Measurements from ENCODE around the gene CDS2.

Gene CDS2

DNA sequence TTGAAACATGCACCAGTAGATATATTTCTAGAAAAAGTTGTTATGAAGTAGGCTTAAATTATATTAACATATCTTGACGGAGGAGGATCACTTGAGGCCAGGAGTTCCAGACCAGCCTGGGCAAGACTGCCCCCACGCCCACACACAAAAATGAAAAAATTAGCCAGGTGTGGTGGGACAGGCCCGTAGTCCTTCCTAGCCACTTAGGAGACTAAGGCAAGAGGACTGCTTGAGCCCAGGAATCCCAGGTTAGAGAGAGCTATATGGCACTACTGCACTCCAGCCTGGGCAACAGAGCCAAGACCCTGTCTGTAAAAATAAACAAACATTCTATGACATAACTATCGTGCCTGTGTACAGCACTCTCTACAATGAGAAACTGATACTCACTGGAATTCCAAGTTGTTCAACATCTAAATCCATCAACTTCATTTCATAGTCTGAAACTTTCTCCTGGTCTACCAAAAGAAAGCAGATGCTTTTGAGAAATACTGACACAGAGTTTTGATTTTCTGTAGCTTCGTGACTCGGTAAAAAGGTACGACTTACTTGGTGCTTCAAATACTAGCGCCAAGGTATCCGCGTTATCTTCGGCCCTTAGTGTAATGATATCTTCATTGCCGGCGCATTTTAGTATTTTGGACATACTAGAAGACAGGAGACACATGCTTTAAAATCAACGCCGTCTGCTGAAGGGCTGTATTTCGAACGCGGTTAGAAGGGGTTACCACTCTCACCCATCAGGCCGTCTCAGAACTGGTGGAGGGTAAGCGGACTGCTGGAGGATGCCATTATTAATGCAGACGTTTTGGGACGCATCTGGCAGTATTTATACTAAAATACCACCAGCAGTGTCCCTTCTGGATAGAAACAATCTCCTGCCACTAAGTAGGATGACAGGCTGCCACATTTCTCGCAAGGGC lies 8.3 kb upstream of the CDS2 start:
- Histone ChIP-seq H3K4me1 (ENCODE audit: control insufficient read depth in 2 of 2, insufficient read depth in 2 of 2, low read length in 2 of 2) (peaks cover 14 to 19% of the 10 kb centered on the region in 2 donors), H3K27ac (ENCODE audit: low read depth in 2 of 2, low read length in 2 of 2) (peak overlapping the region in 1 of 2 donors; percentile 14)

DNA sequence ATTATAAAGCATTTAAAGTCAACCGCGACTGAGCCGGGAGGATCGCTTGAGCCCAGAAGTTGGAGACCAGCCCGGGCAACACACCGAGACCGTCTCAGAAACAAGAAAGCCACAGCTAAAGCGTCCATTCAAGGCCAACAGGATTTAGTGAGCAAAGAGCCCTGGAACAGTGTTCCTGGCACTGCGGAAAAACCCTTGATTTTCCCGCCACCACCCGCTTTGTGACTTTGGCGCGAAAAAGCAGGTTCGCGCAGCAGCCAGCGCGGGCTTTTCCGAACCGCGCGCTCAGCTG lies 7.7 kb upstream of the CDS2 start:
- Histone ChIP-seq H3K9me3 (ENCODE audit: control insufficient read depth in 2 of 2, low read length in 2 of 2) (no peaks in the 10 kb centered on the region), H3K4me3 (ENCODE audit: low read length in 2 of 2) (peak overlapping the region; percentile 98 to 100), H3K27ac (ENCODE audit: low read depth in 2 of 2, low read length in 2 of 2) (peak overlapping the region in 1 of 2 donors; percentile 96), H3K27me3 (ENCODE audit: control insufficient read depth in 2 of 2, insufficient read depth in 2 of 2, low read length in 2 of 2) (no peaks in the 10 kb centered on the region), H3K4me1 (ENCODE audit: control insufficient read depth in 2 of 2, insufficient read depth in 2 of 2, low read length in 2 of 2) (peaks cover 10 to 13% of the 10 kb centered on the region in 2 donors), H3K36me3 (ENCODE audit: control insufficient read depth in 2 of 2, insufficient read depth in 2 of 2, low read length in 2 of 2) (peaks cover 16 to 22% of the 10 kb centered on the region in 2 donors), H3K9ac (ENCODE audit: low read depth in 1 of 2, low read length in 2 of 2) (peak overlapping the region; percentile 54 to 94)

More for the DNA sequence above, 8.3 kb upstream of the CDS2 start:
- Histone ChIP-seq H3K27me3 (ENCODE audit: control insufficient read depth in 2 of 2, insufficient read depth in 2 of 2, low read length in 2 of 2) (no peaks in the 10 kb centered on the region), H3K4me3 (ENCODE audit: low read length in 2 of 2) (peak overlapping the region; percentile 98 to 100), H3K9ac (ENCODE audit: low read depth in 1 of 2, low read length in 2 of 2) (peak overlapping the region; percentile 54 to 94), H3K36me3 (ENCODE audit: control insufficient read depth in 2 of 2, insufficient read depth in 2 of 2, low read length in 2 of 2) (peaks cover 16 to 22% of the 10 kb centered on the region in 2 donors), H3K9me3 (ENCODE audit: control insufficient read depth in 2 of 2, low read length in 2 of 2) (no peaks in the 10 kb centered on the region)

DNA sequence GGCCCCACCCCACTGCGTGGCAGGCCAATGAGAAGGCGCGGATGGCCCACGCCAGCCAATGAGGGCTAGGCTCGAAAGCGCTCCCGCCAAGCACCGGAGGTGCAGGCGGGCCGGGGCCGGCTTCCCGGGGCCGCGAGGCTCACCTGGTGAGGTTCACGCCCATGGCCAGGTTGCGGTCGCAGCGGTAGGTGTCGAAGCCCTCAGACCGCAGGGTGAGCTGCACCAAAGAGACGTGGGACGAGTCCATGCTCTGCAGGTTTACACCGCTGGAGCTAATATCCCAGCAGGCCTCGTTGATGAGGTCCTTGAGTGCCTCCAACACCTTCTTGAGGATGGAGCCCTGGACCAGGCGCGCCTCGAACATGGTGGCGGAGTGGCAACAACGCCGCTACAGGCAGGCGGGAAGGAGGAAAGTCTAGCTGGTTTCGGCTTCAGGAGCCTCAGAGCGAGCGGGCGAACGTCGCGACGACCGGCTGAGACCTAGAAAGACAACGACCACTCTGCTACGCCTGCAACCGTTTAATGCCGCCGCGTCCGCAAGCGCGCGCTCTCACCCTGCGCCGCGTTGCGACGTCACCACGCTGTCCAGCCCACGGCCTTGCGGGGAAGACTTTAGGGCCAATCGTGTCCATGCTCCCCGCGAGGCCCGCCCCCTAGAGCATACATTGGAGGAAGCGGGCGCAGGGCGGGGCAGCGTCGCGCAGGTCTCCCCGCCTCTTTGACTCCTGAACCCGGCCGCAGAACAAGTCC lies 7.2 kb upstream of the CDS2 start, which contains the start of gene PCNA:
TSS of gene PCNA (minus strand) at position 524 of the 750 bp plus-strand sequence. CDS start at position 364, 160 bp downstream.
- Histone ChIP-seq H3K9me3 (ENCODE audit: control insufficient read depth in 2 of 2, low read length in 2 of 2) (no peaks in the 10 kb centered on the region), H3K36me3 (ENCODE audit: control insufficient read depth in 2 of 2, insufficient read depth in 2 of 2, low read length in 2 of 2) (peaks cover 15 to 19% of the 10 kb centered on the region in 2 donors), H3K4me1 (ENCODE audit: control insufficient read depth in 2 of 2, insufficient read depth in 2 of 2, low read length in 2 of 2) (peaks cover 10 to 12% of the 10 kb centered on the region in 2 donors), H3K4me3 (ENCODE audit: low read length in 2 of 2) (peak within 1 kb of the TSS; percentile 98 to 100), H3K27me3 (ENCODE audit: control insufficient read depth in 2 of 2, insufficient read depth in 2 of 2, low read length in 2 of 2) (no peaks in the 10 kb centered on the region), H3K9ac (ENCODE audit: low read depth in 1 of 2, low read length in 2 of 2) (peak within 1 kb of the TSS; percentile 91 to 94), H3K27ac (ENCODE audit: low read depth in 2 of 2, low read length in 2 of 2) (peak within 1 kb of the TSS; percentile 96 to 97)

DNA sequence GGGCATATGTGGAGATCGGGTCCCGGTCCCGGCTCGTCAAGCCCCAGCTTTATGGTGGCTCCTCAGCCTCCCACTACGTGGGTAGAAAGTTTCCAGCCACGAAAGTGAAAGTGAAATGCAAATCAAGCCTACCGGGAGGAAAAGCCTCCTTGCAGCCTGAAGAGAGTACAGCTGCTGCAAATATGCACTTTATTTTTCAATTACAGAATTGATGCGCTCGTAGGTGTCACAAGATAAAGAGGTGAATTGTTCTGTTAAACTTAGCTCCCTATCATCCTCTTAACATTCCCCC lies 6.7 kb upstream of the CDS2 start:
- peak overlapping the region; percentile 91 to 94 for H3K9ac ChIP-seq (ENCODE audit: low read depth in 1 of 2, low read length in 2 of 2)

DNA sequence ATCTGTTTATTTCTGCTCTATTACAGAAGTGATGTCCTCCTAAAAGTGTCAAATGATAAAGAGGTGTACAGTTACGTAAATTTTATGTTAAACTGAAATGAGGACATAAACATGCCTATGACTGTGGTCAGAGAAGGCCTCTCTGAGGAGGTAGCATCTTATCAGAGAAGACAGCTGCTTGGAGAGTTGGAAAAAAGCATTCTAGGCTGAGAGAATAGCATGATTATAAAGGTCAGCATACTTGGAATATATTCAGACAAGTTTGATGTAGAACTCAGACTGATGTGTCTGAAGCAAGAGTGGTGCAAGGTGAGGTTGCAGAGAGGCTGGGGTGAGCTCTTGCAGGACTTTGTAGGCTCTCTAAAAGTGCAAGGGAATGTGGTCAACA lies 3.9 kb upstream of the CDS2 start:
- Histone ChIP-seq H3K9ac (ENCODE audit: low read depth in 1 of 2, low read length in 2 of 2) (no peak overlapping the region), H3K36me3 (ENCODE audit: control insufficient read depth in 2 of 2, insufficient read depth in 2 of 2, low read length in 2 of 2) (no peaks in the 10 kb centered on the region), H3K4me3 (ENCODE audit: low read length in 2 of 2) (no peak overlapping the region), H3K27me3 (ENCODE audit: control insufficient read depth in 2 of 2, insufficient read depth in 2 of 2, low read length in 2 of 2) (no peaks in the 10 kb centered on the region), H3K27ac (ENCODE audit: low read depth in 2 of 2, low read length in 2 of 2) (no peak overlapping the region), H3K9me3 (ENCODE audit: control insufficient read depth in 2 of 2, low read length in 2 of 2) (no peaks in the 10 kb centered on the region), H3K4me1 (ENCODE audit: control insufficient read depth in 2 of 2, insufficient read depth in 2 of 2, low read length in 2 of 2) (peaks cover 11 to 19% of the 10 kb centered on the region in 2 donors)

More for the DNA sequence above, 6.7 kb upstream of the CDS2 start:
- Histone ChIP-seq H3K27ac (ENCODE audit: low read depth in 2 of 2, low read length in 2 of 2) (peak overlapping the region; percentile 96 to 97), H3K4me1 (ENCODE audit: control insufficient read depth in 2 of 2, insufficient read depth in 2 of 2, low read length in 2 of 2) (peaks cover 10 to 12% of the 10 kb centered on the region in 2 donors), H3K27me3 (ENCODE audit: control insufficient read depth in 2 of 2, insufficient read depth in 2 of 2, low read length in 2 of 2) (no peaks in the 10 kb centered on the region), H3K4me3 (ENCODE audit: low read length in 2 of 2) (peak overlapping the region; percentile 98 to 100), H3K9me3 (ENCODE audit: control insufficient read depth in 2 of 2, low read length in 2 of 2) (no peaks in the 10 kb centered on the region), H3K36me3 (ENCODE audit: control insufficient read depth in 2 of 2, insufficient read depth in 2 of 2, low read length in 2 of 2) (peaks cover 13 to 14% of the 10 kb centered on the region in 2 donors)

DNA sequence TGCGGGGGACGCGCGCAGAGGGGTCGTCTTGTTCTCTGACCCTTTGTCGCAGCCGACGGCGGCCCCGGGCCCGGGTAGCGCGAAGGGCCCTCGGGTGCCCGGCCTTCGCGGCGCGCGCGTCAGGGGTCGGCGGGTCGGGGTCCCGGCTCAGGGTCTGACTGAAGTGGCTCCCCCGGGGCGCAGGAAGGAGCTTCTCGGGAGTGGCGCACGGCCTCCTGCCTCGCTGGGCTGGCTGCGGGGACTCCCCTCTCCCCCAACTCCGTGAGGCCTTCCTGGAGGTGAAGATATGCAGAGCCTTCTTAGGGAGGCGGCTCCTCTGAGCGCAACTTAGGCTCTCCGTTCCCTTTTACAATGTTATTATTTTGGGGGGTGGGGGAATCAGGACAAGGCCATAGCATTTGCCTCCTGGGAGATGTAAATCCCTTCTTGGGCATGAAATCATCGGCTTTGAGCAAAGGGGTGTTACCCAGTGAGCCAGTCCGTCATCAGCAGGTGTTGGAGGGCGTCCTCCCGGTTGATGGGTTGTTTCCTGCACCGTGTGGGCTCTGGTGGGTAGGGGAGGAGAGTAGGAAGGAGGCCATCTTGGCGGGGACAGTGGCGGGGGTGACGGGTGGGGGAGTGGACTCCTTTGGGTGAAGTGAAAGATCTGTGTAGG lies 523 bp downstream of the CDS2 start:
- Histone ChIP-seq H3K9me3 (ENCODE audit: control insufficient read depth in 2 of 2, low read length in 2 of 2) (no peaks in the 10 kb centered on the region), H3K27ac (ENCODE audit: low read depth in 2 of 2, low read length in 2 of 2) (peak overlapping the region; percentile 95 to 97), H3K9ac (ENCODE audit: low read depth in 1 of 2, low read length in 2 of 2) (peak overlapping the region; percentile 81 to 99), H3K36me3 (ENCODE audit: control insufficient read depth in 2 of 2, insufficient read depth in 2 of 2, low read length in 2 of 2) (no peaks in the 10 kb centered on the region), H3K4me1 (ENCODE audit: control insufficient read depth in 2 of 2, insufficient read depth in 2 of 2, low read length in 2 of 2) (peaks cover 11 to 12% of the 10 kb centered on the region in 2 donors), H3K4me3 (ENCODE audit: low read length in 2 of 2) (peak overlapping the region; percentile 85 to 87), H3K27me3 (ENCODE audit: control insufficient read depth in 2 of 2, insufficient read depth in 2 of 2, low read length in 2 of 2) (no peaks in the 10 kb centered on the region)

DNA sequence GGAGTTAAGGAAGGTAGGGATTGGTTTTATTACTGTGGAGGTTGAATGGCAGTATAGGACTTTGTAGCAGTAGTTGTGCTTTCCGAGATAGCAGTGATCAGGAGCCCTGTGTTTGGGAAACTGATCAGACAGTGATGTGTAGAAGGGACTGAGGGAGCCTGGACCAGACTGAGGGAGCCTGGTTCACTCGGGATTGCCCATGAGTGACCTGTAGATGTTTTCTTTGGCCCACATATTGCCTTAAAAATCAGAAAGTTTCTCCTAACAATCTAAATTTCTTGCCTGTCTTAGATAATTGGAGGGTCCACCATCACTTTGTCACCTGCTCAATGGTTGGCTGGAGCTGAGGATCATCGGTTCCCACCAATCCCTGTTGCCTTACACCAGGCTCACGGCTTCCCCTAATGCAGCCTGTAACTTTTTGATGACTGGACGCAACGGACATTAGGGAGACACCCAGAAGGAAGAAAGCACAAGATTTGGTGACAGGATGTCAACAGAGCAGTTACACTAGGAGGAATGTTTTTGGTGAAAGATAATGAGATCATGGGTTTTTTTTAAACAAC lies 1.1 kb downstream of the CDS2 start:
- Histone ChIP-seq H3K4me3 (ENCODE audit: low read length in 2 of 2) (peak overlapping the region; percentile 85 to 87), H3K9ac (ENCODE audit: low read depth in 1 of 2, low read length in 2 of 2) (peak overlapping the region; percentile 81 to 99), H3K27ac (ENCODE audit: low read depth in 2 of 2, low read length in 2 of 2) (peak overlapping the region; percentile 95 to 97), H3K27me3 (ENCODE audit: control insufficient read depth in 2 of 2, insufficient read depth in 2 of 2, low read length in 2 of 2) (no peaks in the 10 kb centered on the region), H3K36me3 (ENCODE audit: control insufficient read depth in 2 of 2, insufficient read depth in 2 of 2, low read length in 2 of 2) (no peaks in the 10 kb centered on the region), H3K4me1 (ENCODE audit: control insufficient read depth in 2 of 2, insufficient read depth in 2 of 2, low read length in 2 of 2) (peaks cover 11 to 12% of the 10 kb centered on the region in 2 donors), H3K9me3 (ENCODE audit: control insufficient read depth in 2 of 2, low read length in 2 of 2) (no peaks in the 10 kb centered on the region)

DNA sequence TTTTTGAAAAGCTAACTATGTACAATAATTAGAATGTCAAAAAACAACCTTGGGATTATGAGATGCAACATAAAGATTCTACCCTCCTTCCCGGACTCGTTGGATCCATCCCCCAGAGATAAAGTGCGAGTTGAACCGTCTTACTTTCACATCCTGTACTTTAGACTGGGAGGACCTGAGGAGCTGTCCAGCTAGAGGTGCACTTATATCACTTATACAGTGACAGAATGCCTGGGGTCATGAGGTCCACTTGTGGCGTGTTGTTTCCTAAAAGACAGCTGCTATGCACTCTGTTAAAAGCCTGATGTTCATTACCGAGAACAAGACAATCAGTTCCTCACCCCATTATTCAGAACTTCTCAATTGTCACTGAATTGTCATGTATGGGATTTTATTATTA lies 2.1 kb downstream of the CDS2 start:
- H3K27me3 ChIP-seq (ENCODE audit: control insufficient read depth in 2 of 2, insufficient read depth in 2 of 2, low read length in 2 of 2): no peaks in the 10 kb centered on the region
- no peak overlapping the region for H3K27ac ChIP-seq (ENCODE audit: low read depth in 2 of 2, low read length in 2 of 2)
- H3K9me3 ChIP-seq (ENCODE audit: control insufficient read depth in 2 of 2, low read length in 2 of 2): no peaks in the 10 kb centered on the region
- H3K4me1 ChIP-seq (ENCODE audit: control insufficient read depth in 2 of 2, insufficient read depth in 2 of 2, low read length in 2 of 2): peaks cover 11 to 12% of the 10 kb centered on the region in 2 donors
- H3K36me3 ChIP-seq (ENCODE audit: control insufficient read depth in 2 of 2, insufficient read depth in 2 of 2, low read length in 2 of 2): no peaks in the 10 kb centered on the region
- no peak overlapping the region for H3K9ac ChIP-seq (ENCODE audit: low read depth in 1 of 2, low read length in 2 of 2)
- H3K4me3 ChIP-seq (ENCODE audit: low read length in 2 of 2): no peak overlapping the region

DNA sequence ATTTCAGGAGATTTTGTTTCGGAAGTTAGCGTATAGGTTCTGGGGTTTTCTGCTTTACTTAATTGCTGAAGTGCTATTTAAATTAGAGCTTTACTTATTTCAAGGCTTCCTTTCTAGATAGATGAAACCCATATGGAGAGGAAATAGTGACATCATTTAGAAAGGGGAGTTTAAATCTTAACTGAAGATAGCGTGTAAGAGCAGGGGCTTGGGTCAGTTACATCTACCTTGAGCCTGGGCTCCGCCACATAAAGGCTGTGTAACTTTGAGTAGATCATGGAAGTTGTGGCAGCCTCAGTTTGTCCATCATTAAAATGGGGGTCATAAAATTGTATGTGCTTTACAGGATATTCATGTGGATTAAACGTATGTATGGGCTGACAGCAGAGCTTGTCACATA lies 4.7 kb downstream of the CDS2 start:
- Histone ChIP-seq H3K4me1 (ENCODE audit: control insufficient read depth in 2 of 2, insufficient read depth in 2 of 2, low read length in 2 of 2) (peaks cover 8 to 12% of the 10 kb centered on the region in 2 donors), H3K9me3 (ENCODE audit: control insufficient read depth in 2 of 2, low read length in 2 of 2) (no peaks in the 10 kb centered on the region), H3K27ac (ENCODE audit: low read depth in 2 of 2, low read length in 2 of 2) (no peak overlapping the region), H3K36me3 (ENCODE audit: control insufficient read depth in 2 of 2, insufficient read depth in 2 of 2, low read length in 2 of 2) (no peaks in the 10 kb centered on the region), H3K27me3 (ENCODE audit: control insufficient read depth in 2 of 2, insufficient read depth in 2 of 2, low read length in 2 of 2) (no peaks in the 10 kb centered on the region), H3K9ac (ENCODE audit: low read depth in 1 of 2, low read length in 2 of 2) (no peak overlapping the region), H3K4me3 (ENCODE audit: low read length in 2 of 2) (peak overlapping the region in 1 of 2 donors; percentile 7)
